Measurements from ENCODE around the gene OXER1. TPM values are rescaled to one million over a fixed set of nuclear protein-coding genes. Genes with fewer than 3 reads are reported as not detected.

The OXER1 gene
- total RNA-seq, 1 donor from 2014 or later: 0.74 TPM

DNA sequence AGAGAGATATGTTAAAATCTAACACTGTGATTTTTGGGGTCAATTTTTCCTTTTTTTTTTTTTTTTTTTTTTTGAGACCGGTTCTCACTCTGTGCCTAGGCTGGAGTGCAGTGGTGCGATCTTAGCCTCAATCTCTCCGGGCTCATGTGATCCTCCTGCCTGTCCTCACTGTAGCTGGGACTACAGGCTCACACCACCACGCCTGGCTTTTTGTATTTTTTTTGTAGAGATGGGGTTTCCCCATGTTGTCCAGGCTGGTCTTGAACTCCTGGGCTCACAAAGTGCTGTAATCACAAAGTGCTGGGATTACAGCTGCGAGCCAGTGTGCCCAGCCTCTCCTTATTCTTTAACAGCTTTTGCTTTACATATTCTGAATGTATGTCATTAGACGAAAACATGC, 31.3 kb upstream of the OXER1 start:
- no peak for DNase-seq
- intact Hi-C loops (cut with micrococcal nuclease): no loop called here
- no peak for ATAC-seq

- intact Hi-C loops (cut with micrococcal nuclease): no loop called here
- ATAC-seq (peak; percentile 4), DNase-seq (no peak)
These were observed 30.5 kb upstream of the OXER1 start for GRCh38 chr2:42794271-42795046.

DNA sequence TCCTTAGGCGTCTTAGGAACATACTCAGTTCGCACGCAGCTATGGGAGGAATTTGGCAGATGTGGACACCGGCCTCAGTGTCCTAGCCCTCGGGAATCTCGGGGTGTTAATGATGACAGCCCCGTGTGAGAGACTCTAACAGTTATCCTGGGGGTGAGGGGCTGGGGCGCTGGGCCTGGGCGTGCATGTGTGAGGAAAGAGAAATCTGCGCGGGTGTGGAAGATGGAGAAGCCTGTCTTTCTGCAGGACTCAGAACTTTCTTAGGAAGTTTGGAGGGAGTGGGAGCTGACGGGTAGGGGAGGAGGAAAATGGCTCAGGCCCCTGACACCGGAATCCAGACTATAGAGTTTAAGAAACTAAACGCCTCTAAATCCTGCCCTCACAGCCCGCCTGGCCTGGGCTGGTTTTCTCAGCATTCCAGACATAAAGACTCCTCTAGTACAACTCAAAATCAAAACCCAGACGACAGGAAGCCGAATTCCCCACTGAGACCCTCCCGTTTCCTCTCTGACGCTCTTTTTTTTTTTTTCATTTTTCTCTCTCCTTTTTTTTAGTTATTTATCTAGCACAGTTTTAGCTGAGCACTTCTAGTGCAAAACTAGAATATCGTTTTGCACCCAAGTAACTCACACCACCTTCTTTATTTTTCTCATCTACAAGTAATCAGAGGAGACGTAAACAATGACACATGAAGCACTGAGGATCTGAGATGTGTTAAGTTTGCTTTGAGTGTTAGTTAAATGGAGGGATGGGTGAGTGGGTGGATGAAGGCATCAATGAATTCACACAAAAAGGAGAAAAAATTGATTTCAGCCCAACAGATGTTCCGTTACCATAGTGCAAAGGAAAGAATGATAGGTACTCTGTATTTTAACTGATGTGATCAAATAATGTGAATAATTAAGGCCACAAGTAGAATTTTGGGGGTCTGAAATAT, 29.7 kb upstream of the OXER1 start:
- DNase-seq (no peak), ATAC-seq (peak; percentile 35)
- intact Hi-C loops (cut with micrococcal nuclease): no loop called here

GRCh38 chr2:42792583-42793333, 28.8 kb upstream of the OXER1 start, which contains the start of gene HAAO:
TSS of gene HAAO (minus strand) at chr2:42792583. CDS start at chr2:42792536, 47 bp downstream.
- ATAC-seq: peak; percentile 68
- DNase-seq: peak; percentile 80
- intact Hi-C loops (cut with micrococcal nuclease): no loop called here

- peak; percentile 75 for ATAC-seq
- no peak for DNase-seq
These were observed 28.2 kb upstream of the OXER1 start for GRCh38 chr2:42792087-42792582.

GRCh38 chr2:42791606-42792005, 27.7 kb upstream of the OXER1 start:
- intact Hi-C loops (cut with micrococcal nuclease): no loop called here
- DNase-seq (no peak), ATAC-seq (no peak)

More at GRCh38 chr2:42792087-42792582, 28.2 kb upstream of the OXER1 start:
- intact Hi-C loops (cut with micrococcal nuclease): no loop called here

DNA sequence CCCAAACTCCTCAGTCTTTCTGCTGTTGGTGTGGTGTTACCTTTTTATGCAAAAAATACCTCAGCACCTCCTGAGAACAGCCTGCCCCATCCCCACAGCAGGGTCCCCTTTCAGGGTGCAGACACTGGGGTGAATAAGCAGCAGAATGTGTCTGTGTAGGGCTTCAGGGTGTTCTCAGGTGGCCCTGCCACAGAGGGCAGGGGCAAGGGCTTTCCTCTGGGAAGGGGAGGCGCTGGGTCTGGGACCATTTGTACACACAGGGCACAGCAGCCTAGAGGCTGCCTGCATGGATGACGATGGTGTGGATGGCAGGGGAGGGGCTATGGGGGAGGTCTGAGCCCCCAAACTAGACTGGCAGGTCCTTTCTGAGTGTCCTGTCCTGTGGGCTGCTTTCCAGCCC, 25.8 kb upstream of the OXER1 start:
- DNase-seq (no peak), ATAC-seq (no peak)
- intact Hi-C loops (cut with micrococcal nuclease): no loop called here

GRCh38 chr2:42788882-42789281, 24.9 kb upstream of the OXER1 start:
- DNase-seq: no peak
- ATAC-seq: no peak
- intact Hi-C loops (cut with micrococcal nuclease): no loop called here

GRCh38 chr2:42788478-42788793, 24.5 kb upstream of the OXER1 start:
- no peak for ATAC-seq

DNA sequence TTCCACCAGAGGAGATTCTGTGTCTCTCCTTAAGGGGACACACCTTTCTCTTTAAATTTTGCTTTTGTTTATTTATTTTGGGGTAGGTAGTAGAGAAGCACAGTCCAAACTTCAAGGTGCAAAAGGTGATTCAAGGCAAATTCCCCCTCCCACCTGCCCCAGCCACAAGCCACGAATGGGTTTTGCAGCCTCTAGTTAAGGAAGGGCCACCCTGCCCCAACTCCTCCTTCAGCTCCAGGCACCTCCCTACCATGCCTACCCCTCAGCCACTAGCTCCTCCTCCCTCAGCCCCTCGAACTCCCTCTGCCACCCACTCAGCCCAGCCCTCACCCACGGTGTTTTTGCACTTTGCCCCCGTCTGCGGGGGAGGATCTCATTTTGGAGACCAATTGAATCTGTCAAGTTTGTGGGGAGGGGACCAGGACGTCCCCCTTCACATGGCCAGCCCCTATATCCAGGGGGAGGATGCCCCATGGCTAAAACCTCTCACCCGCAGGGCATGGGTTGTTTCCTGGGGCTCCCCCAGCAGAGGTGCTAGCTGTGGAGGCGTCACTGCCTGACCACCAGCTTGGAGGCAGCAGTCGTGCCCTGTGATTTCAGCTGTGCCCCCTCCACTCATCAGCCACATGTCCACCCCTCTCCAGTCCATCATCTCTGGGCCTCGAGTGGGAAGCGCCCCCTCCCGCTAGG, 24.0 kb upstream of the OXER1 start:
- DNase-seq (no peak), ATAC-seq (no peak)
- intact Hi-C loops (cut with micrococcal nuclease): no loop called here

More at GRCh38 chr2:42788478-42788793, 24.5 kb upstream of the OXER1 start:
- no peak for DNase-seq
- intact Hi-C loops (cut with micrococcal nuclease): no loop called here

- intact Hi-C loops (cut with micrococcal nuclease): no loop called here
- no peak for DNase-seq
- no peak for ATAC-seq
These were observed 23.5 kb upstream of the OXER1 start for GRCh38 chr2:42787424-42787787.

GRCh38 chr2:42786561-42787345, 22.8 kb upstream of the OXER1 start:
- ATAC-seq (no peak), DNase-seq (no peak)
- intact Hi-C loops (cut with micrococcal nuclease): no loop called here

DNA sequence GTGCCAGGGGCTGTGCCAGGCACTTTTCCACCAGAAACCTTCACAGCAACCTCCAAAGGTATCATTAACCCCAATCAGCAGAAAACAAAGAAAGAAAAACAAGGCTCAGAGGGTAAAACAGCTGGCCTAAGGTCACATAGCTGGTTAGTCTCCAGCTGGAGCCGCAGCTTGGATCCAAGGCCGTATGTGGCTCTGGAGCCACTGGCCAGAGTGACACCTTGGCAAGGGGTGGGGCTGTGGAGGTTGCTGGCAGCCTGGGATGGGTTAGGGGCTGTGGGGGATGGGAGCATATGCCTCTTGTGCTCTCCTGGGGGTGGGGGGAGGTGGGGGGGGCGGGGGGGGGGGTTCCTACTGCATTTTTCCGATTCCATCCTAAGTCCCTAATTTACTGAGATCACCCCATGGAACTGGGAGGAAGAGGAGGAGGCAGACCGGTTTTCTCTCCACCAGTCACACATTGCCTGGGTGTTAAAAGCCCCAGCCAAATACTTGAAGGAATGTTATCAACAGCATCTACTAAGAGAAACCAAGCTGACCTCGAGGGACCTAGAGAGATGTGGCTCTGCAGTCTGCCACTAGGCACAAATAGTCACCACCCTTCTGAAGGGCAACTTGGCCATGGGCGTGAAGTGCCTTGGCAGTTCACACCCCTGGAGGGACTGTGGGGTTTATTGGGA, 20.4 kb upstream of the OXER1 start:
- intact Hi-C loops (cut with micrococcal nuclease): no loop called here
- ATAC-seq (no peak), DNase-seq (no peak)

DNA sequence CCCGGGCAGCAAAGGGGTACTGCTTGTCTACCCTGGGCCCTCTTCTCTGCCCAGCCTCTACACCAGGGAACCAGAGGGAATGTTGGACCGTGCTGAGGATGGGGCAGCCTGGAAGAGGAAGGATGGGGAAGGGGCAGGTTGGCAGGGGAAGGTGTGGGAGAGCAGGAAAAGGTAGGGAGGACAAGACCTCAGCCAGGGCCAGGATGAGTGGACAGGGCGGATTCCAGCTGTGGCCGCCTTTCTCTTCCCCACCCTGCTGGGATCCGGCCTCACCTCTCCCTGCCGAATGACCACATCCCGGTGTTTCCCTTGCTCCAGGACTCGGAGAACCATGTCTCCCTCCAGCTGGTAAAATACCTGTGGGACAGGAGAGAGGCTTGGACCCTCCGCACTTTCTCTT, 19.6 kb upstream of the OXER1 start:
- intact Hi-C loops (cut with micrococcal nuclease): no loop called here
- ATAC-seq: no peak
- DNase-seq: no peak

DNA sequence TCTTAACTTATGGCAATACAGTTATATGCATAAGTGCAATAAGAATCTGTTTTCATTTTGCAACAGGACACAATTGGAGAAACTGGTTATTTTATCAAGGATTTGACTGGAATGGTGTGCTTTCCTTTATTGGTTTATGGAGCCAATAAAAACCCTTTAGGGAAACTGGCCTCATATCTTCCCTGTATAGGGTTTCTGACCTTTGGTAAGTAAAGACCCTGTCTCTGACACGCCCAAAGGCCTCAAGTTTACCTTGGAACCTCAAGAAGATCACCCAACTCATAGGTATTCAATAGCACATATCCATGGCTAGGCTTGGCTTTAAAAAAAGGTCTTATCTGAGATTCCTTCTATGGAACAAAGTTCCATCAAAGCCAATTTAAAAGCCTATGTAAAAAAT, 17.2 kb upstream of the OXER1 start:
- ATAC-seq: no peak
- no peak for DNase-seq
- intact Hi-C loops (cut with micrococcal nuclease): no loop called here

DNA sequence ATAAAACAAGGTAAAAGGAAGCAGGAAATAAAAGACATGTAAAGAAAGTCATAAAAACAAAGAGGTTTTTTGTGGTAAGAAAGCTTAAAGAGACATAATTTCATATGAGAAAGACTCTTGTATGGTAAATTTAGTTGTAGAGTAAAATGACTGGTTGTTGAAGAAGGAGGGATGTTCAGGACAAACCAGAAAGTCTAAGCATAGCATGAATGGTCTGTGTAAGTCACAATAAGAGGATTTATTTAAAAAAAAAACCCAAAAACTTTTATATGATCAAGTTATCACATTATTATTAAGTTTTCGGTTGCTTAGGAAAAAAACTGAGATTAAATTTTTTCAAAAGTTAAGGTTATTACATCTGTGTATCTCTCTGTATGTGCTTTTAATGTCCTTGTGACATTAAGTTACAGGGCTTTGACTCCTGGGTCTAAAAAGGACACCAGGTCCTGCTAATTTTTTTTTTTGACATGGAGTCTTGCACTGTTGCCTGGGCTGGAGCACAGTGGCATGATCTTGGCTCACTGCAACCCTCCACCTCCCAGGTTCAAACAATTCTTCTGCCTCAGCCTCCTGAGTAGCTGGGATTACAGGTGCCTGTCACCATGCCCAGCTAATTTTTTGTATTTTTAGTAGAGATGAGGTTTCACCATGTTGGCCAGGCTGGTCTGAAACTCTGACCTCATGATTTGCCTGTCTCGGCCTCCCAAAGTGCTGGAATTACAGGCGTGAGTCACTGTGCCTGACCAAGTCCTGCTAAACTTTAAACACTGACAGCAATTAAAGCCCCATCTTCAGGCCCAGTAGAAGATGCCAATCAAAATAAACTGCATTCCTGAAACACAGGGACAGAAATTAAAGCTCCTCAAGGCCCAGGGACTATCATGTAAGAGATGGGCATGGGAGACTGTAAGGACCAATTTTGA, 14.2 kb upstream of the OXER1 start:
- DNase-seq: no peak
- intact Hi-C loops (cut with micrococcal nuclease): no loop called here
- ATAC-seq: no peak

GRCh38 chr2:42775810-42776209, 11.9 kb upstream of the OXER1 start:
- ATAC-seq (no peak), DNase-seq (no peak)
- intact Hi-C loops (cut with micrococcal nuclease): no loop called here

Measured in left ventricle myocardium superior (tissue), 1 donor.